GM21447 (cell line): Measurements from ENCODE around the gene CYP2A7.
"Not testable (repeated sequence)": the region's sequence is repeated elsewhere in the genome, so short reads cannot be mapped to it uniquely, and the experiment has no call there.

ENCODE experiments used
- ATAC-seq: cut with Tn5 transposase; IDR thresholded peaks from one replicate; pipeline ENCODE4 v1.9.1; 2021; ENCODE audit not compliant: unreplicated experiment

The CYP2A7 gene

GRCh38 chr19:40843653-40844052 lies 38.4 kb downstream of the CYP2A7 start:
- ATAC-seq = not testable (repeated sequence)

DNA sequence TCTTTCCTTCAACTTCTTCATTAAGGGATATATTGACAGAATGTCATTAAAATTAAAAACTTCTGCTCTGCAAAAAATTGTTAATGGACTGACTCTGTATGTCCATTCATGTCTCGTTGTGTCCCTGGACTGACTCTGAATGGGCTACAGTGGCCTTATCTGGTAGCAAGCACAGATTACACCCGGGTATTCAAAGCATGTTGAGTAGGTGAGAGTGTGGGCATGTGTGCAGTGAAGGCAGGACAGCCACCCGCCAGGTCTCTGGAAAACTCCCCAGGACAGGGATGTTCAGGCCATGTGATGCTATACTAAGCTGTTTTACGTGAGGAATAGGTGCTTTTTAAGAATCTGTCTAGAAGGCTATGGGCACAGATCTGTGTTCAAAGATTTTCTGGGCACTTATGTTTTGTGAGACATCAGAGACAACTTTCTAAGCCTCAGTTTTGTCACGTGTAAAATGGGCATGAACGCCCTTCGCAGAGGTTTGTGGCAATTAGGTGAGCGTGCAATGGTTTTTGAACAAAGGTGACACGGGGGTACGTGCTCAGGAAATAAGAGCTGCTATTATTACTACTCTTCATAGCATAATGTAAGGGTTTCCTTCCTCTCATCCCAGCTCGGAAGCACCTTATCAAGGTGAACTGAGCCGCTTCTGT lies 38.9 kb downstream of the CYP2A7 start:
- ATAC-seq = not testable (repeated sequence)

GRCh38 chr19:40842012-40842411 lies 40.0 kb downstream of the CYP2A7 start:
- ATAC-seq = not testable (repeated sequence)

DNA sequence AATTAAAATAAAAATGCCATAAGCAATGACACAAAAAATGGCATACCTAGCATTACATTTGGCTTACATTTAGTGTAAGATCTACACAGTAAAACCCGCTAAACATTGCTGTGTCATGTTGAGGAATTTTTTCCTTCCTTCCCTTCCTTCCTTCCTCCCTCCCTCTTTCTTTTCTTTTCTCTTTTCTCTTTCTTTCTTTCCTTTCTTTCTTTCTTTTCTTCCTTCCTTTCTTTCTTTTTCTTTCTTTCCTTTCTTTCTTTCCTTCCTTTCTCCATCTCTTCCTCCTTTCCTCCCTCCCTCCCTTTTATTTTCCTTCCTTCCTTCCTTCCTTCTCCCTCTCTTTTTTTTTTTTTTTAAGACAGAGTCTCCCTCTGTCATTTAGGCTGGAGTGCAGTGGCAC lies 43.6 kb downstream of the CYP2A7 start:
- not testable (repeated sequence) for ATAC-seq

DNA sequence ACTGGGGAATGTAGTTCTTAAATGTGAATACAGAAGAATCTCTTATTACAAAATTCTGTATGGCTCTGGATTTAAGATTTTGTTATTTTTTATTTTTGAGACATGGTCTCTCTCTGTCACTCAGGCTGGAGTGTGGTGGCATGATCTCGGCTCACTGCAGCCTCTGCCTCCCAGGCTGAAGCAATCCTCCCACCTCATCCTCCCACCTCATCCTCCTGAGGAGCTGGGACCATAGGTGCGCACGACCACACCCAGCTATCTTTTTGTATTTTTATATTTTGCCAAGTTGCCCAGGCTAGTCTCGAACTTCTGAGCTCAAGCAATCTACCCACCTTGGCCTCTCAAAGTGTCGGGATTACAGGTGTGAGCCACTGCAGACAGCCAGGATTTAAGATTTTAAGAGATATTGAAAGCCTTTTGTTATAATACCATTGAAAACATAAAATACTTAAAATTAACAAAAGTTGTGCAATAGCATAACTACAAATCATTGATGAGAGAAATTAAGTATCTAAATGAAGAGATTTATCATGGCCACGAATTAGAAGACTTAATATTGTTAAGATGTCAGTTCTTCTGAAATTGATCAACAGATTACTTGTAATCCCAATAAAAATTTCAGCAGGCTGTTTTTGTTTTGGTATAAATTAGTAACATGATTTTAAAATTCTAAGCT lies 45.1 kb downstream of the CYP2A7 start:
- no peak for ATAC-seq

DNA sequence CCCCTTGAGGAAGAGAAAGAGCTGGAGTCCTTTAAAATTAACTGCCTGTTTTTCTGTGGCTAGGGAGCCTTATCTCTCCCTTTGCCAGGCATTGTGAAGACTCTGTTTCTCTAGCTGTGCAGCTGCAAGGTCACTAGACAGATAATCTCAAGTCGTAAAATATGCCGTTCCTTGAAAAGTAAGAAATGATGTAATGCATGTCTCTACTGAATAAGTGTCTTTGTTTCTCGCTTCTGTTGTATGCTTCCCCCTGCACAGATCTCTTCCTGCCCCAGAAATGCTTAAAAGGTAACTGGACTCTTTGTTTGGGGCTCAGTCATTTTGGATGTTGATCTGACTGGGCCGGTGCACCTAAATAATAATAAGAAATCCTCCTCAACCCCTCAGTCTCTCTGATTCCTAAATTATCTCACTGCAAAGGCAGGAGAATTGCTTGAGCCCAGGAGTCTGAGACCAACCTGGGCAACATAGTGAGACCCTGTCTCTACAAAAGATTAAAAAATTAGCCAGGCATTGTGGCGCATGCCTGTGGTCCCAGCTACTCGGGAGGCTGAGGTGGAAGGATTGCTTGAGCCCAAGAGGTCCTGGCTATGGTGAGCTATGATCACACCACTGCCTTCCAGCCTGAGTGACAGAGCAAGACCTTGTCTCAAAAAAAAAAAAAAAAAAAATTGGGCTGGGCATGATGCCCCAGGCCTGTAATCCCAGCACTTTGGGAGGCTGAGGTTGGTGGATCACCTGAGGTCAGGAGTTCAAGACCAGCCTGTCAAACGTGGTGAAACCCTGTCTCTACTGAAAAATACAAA lies 48.1 kb downstream of the CYP2A7 start:
- ATAC-seq = not testable (repeated sequence)

- ATAC-seq = not testable (repeated sequence)
Measured at GRCh38 chr19:40832431-40832790, 49.6 kb downstream of the CYP2A7 start.

GRCh38 chr19:40831502-40832430 lies 50.3 kb downstream of the CYP2A7 start:
- no peak for ATAC-seq

DNA sequence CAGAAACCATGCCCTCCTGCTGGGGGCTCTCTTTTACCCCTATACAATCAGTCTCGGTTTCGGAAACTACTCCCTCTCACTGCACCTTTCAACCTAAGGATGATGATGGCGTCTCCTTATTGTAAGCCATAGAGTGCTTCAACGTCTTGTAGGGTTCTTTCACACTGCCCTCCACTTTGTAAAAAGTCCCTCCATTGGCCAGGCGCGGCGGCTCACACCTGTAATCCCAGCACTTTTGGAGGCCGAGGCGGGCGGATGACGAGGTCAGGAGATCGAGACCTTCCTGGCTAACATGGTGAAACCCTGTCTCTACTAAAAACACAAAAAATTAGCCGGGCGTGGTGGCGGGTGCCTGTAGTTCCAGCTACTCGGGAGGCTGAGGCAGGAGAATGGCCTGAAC lies 51.3 kb downstream of the CYP2A7 start:
- not testable (repeated sequence) for ATAC-seq

DNA sequence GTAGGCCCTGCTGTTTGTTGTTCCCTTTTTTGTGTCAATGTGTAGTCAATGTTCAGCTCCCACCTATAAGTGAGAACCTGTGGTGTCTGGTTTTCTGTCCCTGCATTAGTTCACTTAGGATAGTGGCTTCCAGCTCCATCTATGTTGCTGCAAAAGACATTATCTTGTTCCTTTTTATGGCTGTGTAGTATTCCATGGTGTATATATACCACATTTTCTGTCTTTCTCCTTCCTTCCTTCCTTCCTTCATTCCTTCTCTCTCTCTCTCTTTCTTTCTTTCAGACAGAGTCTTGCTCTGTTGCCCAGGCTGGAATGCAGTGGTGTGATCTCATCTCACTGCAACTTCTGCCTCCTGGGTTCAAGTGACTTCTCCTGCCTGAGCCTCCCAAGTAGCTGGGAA lies 52.8 kb downstream of the CYP2A7 start:
- ATAC-seq = no peak

DNA sequence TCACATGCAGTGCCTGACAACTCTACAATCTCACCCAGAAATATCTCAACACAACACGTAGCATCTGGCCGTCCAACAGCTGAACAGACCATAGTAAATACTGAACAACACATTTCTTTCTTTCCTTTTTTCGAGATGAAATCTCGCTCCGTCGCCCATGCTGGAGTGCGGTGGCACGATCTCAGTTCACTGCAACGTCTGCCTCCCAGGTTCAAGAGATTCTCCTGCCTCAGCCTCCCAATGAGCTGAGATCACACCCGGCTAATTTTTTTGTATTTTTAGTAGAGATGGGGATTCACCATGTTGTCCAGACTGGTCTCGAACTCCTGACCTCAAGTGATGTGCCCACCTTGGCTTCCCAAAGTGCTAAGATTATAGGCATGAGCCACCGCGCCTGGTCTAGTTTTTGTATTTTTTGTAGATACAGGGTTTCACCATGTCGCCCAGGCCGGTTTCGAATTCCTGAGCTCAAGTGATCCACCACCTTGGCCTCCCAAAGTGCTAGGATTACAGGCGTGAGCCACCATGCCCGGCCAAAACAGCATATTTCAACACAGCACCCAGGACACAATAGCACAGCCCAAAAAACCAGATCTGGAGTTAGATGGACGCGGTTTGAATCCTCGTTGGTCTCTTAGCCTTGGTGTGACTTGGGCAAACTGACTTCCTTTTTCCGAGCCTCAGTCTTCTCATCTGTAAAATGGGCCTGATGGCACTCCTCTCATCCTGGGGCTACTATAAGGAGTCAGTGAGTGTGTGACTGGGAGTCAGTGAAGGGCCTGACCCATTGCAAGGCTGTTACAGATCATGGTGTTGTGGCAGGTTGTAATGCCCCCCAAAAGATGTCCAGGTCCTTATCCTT lies 54.4 kb downstream of the CYP2A7 start:
- ATAC-seq = no peak

GRCh38 chr19:40826699-40827385 lies 55.2 kb downstream of the CYP2A7 start:
- not testable (repeated sequence) for ATAC-seq

GRCh38 chr19:40826312-40826698 lies 55.7 kb downstream of the CYP2A7 start:
- not testable (repeated sequence) for ATAC-seq

DNA sequence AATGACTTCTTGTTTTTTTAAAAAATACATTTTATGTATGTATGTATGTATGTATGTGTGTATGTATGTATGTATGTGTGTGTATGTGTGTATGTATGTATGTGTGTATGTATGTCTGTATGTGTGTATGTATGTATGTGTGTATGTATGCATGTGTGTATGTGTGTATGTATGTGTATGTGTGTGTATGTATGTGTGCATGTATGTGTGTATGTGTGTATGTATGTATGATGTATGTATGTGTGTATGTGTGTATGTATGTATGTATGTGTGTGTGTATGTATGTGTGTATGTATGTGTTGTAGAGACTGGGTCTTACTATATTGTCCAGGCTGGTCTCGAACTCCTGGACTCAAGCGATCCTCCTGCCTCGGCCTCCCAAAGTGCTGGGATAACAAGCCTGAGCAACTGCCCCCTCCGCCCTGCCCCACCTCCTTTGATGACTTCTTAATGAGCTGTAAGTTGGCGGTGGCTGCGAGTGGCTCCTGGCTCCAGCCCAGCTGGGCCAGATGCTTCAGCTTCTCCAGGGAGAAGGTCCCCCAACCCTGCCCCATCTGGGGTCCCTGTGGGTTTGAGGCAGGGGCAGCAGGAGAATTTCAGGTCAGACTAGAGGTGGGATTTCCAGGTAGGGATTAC lies 56.5 kb downstream of the CYP2A7 start:
- ATAC-seq = not testable (repeated sequence)
